Upper lobe of left lung (tissue), 6 donors: Measurements from ENCODE around the gene PTPRJ. TPM values are rescaled to one million over a fixed set of nuclear protein-coding genes. Genes with fewer than 3 reads are reported as not detected.

ENCODE experiments used
- ATAC-seq, 2 donors: fragments of 200-7000 bp; cut with Tn5 transposase; one replicate each; pipeline ENCODE4 v1.9.1; 2022; ENCODE audit warnings: mild to moderate bottlenecking in 2 of 2, moderate library complexity in 2 of 2; ENCODE audit not compliant: low FRiP score in 2 of 2
- DNase-seq, 2 donors: peaks; one replicate each; pipeline ENCODE4 v3.0.0-alpha.2; 2019 to 2020
- H3K27ac ChIP-seq, 4 donors: fragments of 200-600 bp; sonication (generic); one replicate each; pipeline ENCODE4 v1.5.1; 2016 to 2019
- H3K27me3 ChIP-seq, 4 donors: fragments of 200-600 bp; sonication (generic); one replicate each; pipeline ENCODE4 v1.5.1; 2017 to 2019
- H3K36me3 ChIP-seq, 4 donors: fragments of 200-600 bp; sonication (generic); one replicate each; pipeline ENCODE4 v1.5.1; 2016 to 2019
- H3K4me1 ChIP-seq, 4 donors: fragments of 200-600 bp; sonication (generic); one replicate each; pipeline ENCODE4 v1.5.1; 2018 to 2019
- H3K4me3 ChIP-seq, 4 donors: fragments of 200-600 bp; sonication (generic); one replicate each; pipeline ENCODE4 v1.5.1; 2017 to 2019; ENCODE audit warnings: mild to moderate bottlenecking in 2 of 4, moderate library complexity in 1 of 4
- H3K9me3 ChIP-seq, 4 donors: fragments of 200-600 bp; sonication (generic); one replicate each; pipeline ENCODE4 v1.5.1; 2018 to 2019
- EP300 ChIP-seq, 4 donors: sonication (generic); formaldehyde crosslinking; IDR thresholded peaks; one replicate each; pipeline ENCODE4 v1.5.1; 2017; ENCODE audit warnings: antibody characterized with exemption in 4 of 4, control low read depth in 2 of 4
- POLR2A ChIP-seq, 4 donors: fragments of 450-650 bp; IDR thresholded peaks; one replicate each; pipeline ENCODE4 v1.5.1; 2016 to 2017; ENCODE audit warnings: antibody characterized with exemption in 4 of 4, mild to moderate bottlenecking in 2 of 4
- POLR2AphosphoS5 ChIP-seq, 2 donors: sonication (generic); formaldehyde crosslinking; IDR thresholded peaks; one replicate each; pipeline ENCODE4 v1.5.1; 2017; ENCODE audit warnings: antibody characterized with exemption in 2 of 2
- WGBS, 2 donors: methylation state at CpG; one replicate each; pipeline ENCODE4 v1.1.5; 2017 to 2018; 5-methylcytosine and 5-hydroxymethylcytosine counted together
- total RNA-seq, 6 donors: library from RNA; depleted of rRNA in 4 of 6; stranded (reverse); fragments of >200 nt in 4 of 6; gene quantifications; one replicate each; pipeline versions ENCODE4 v1.1.0 to v1.2.1, GENCODE V29; 2016 to 2021
- TF ChIP-seq, protein P1 (sequence below), 6 experiments: fragments of 450-650 bp in 4 of 6; fragments of 200-600 bp in 2 of 6; sonication (generic) in 2 of 6; IDR thresholded peaks; one replicate each; pipeline ENCODE4 v1.5.1; 2016 to 2019; ENCODE audit warnings: antibody characterized with exemption in 6 of 6
- donor health status: DM: no; HTN: no; CAD: no; lungs with moderate emphysema.
- donor health status: DM: no; HTN: yes; CAD: no; lungs with severe emphysema.

PTPRJ gene
- total RNA-seq, 6 donors from 2014 or later: 17.9 to 50.4 (median 32.9) TPM

DNA sequence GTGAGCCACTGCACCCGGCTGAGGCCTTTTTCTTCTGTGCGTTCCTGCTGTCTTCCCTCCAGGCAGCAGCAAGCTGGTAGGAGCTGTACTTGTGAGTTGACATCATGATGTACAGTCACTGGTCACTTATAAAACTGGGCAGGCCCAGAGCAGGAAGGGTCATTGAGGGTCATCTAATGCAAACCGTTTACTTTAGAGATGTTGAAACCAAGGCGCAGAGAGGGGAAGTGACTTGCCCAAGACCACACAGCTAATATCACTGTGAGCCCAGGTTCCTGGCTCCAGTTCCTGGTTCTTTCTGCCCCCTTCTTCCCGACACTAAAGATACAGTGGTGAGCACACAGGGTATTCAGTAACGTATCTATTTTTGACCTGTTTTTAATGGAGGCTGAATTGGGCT is 27.3 kb downstream of the PTPRJ start:
- peak overlapping the region; percentile 54 to 80 (median 70) for H3K27ac ChIP-seq
- DNase-seq: peak in 1 of 2 donors; percentile 80
- no peak overlapping the region for H3K4me3 ChIP-seq
- WGBS, 2 donors: 56 to 59% methylated on average over 5 to 6 of the region's 6 CpGs
- no peaks in the 10 kb centered on the region for H3K36me3 ChIP-seq
- no peaks in the 10 kb centered on the region for H3K9me3 ChIP-seq
- TF ChIP-seq POLR2AphosphoS5 (IDR thresholded peaks at IDR 0.05) (peak; percentile 33 to 78), POLR2A (IDR thresholded peaks at IDR 0.05) (peak in 1 of 4 donors; percentile 25), EP300 (IDR thresholded peaks at IDR 0.05) (no peak)
- TF ChIP-seq, protein P1, sequence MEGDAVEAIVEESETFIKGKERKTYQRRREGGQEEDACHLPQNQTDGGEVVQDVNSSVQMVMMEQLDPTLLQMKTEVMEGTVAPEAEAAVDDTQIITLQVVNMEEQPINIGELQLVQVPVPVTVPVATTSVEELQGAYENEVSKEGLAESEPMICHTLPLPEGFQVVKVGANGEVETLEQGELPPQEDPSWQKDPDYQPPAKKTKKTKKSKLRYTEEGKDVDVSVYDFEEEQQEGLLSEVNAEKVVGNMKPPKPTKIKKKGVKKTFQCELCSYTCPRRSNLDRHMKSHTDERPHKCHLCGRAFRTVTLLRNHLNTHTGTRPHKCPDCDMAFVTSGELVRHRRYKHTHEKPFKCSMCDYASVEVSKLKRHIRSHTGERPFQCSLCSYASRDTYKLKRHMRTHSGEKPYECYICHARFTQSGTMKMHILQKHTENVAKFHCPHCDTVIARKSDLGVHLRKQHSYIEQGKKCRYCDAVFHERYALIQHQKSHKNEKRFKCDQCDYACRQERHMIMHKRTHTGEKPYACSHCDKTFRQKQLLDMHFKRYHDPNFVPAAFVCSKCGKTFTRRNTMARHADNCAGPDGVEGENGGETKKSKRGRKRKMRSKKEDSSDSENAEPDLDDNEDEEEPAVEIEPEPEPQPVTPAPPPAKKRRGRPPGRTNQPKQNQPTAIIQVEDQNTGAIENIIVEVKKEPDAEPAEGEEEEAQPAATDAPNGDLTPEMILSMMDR (IDR thresholded peaks at IDR 0.05): no peak
- peaks cover 36 to 64% (median 46%) of the 10 kb centered on the region in 4 donors for H3K4me1 ChIP-seq
- H3K27me3 ChIP-seq: no peaks in the 10 kb centered on the region
- ATAC-seq: peak; percentile 73 to 82

DNA sequence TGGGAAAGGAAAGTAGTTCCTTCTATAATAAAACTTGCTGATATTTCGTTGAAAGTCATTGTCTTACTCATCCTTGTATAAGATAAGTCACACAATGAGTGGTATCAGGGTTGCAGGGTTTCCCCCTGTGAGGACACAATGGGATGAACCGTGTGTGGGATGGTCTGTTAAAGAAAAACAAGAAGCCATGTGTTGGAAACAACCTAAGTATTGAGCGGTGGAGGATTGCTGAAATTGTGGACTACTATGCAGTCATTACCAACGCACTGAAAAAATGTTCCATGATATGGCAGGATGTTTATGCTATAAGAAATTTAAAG is 28.6 kb downstream of the PTPRJ start:
- Histone ChIP-seq H3K36me3 (no peaks in the 10 kb centered on the region), H3K4me1 (peaks cover 43 to 71% (median 54%) of the 10 kb centered on the region in 4 donors), H3K27me3 (no peaks in the 10 kb centered on the region), H3K4me3 (no peak overlapping the region), H3K9me3 (no peaks in the 10 kb centered on the region), H3K27ac (peak overlapping the region in 2 of 4 donors; percentile 54 to 80)
- WGBS, 2 donors: 74 to 81% methylated on average over 4 of the region's 4 CpGs
- TF ChIP-seq, protein P1 (IDR thresholded peaks at IDR 0.05): no peak
- TF ChIP-seq POLR2AphosphoS5 (IDR thresholded peaks at IDR 0.05) (no peak), POLR2A (IDR thresholded peaks at IDR 0.05) (no peak), EP300 (IDR thresholded peaks at IDR 0.05) (no peak)
- no peak for ATAC-seq
- no peak for DNase-seq

DNA sequence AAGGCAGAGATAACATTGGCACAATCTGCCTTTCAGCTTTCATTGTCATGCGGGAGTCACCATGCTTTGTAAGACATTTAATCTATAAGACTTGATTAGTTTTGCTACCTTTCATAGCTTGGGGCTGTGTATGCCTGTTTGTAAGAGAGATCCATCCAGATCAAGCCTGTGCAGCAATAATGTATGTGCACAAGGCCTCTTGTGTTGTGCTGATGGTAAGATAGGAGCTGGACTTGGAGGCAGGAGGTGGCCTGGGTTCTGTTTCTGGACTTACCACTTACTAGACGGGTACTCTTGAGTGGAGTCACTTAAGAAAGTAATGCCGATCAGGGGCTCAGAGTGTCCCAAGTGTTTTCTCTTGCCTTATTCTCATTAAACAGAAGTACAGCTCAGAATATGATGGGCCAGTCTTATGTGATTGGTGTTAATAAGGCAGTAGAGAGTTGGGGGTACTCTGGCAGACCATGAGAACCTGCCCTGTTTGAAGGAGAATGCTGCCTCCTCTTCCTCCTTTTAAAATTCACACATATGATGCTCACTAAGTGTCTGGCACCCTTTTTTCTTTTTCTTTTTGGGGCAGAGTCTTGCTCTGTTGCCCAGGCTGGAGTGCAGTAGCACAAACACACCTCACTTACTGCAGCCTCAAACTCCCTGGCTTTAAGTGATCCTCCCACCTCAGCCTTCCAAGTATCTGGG is 30.9 kb downstream of the PTPRJ start:
- WGBS, 2 donors: 75 to 87% methylated on average over 3 of the region's 3 CpGs
- Histone ChIP-seq H3K27ac (peak overlapping the region; percentile 31 to 76 (median 44)), H3K9me3 (no peaks in the 10 kb centered on the region), H3K4me3 (no peak overlapping the region), H3K36me3 (no peaks in the 10 kb centered on the region), H3K27me3 (no peaks in the 10 kb centered on the region), H3K4me1 (peaks cover 38 to 70% (median 44%) of the 10 kb centered on the region in 4 donors)
- DNase-seq (no peak), ATAC-seq (no peak)
- TF ChIP-seq POLR2AphosphoS5 (IDR thresholded peaks at IDR 0.05) (no peak), EP300 (IDR thresholded peaks at IDR 0.05) (no peak), POLR2A (IDR thresholded peaks at IDR 0.05) (no peak)
- TF ChIP-seq, protein P1 (IDR thresholded peaks at IDR 0.05): no peak

DNA sequence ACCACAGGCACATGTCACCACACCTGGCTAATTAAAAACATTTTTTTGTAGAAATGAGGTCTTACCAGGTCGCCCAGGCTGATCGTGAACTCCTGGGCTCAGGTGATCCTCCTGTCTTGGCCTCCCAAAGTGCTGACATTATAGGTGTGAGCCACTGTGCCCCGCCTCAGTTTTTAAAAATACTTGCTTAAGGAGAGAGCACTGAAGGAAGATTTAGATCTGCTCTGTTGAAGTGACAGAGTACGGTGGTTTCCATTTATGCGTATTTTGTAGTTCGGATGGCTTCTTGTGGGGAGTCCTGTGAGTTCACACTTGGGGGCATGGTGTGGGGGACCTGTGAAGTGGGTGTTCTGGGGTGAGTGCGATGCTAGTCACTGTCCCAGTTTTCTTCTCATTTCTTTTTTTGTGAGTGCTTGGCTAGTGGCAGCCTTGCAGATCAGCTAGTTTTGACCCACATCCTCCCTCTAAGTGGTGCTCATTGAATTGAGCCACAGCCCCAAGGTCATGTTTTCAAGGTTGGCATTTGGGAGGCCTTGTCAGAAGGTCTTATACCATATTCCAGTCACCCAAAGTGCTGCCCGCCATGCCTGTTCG is 31.5 kb downstream of the PTPRJ start:
- no peak for TF ChIP-seq EP300 (IDR thresholded peaks at IDR 0.05)
- no peak for TF ChIP-seq POLR2AphosphoS5 (IDR thresholded peaks at IDR 0.05)
- H3K27me3 ChIP-seq: no peaks in the 10 kb centered on the region
- WGBS, 2 donors: 88 to 89% methylated on average over 9 of the region's 9 CpGs
- no peaks in the 10 kb centered on the region for H3K36me3 ChIP-seq
- peaks cover 37 to 65% (median 42%) of the 10 kb centered on the region in 4 donors for H3K4me1 ChIP-seq
- H3K4me3 ChIP-seq: no peak overlapping the region
- DNase-seq: no peak
- H3K9me3 ChIP-seq: no peaks in the 10 kb centered on the region
- H3K27ac ChIP-seq: peak overlapping the region; percentile 31 to 76 (median 60)
- no peak for ATAC-seq

DNA sequence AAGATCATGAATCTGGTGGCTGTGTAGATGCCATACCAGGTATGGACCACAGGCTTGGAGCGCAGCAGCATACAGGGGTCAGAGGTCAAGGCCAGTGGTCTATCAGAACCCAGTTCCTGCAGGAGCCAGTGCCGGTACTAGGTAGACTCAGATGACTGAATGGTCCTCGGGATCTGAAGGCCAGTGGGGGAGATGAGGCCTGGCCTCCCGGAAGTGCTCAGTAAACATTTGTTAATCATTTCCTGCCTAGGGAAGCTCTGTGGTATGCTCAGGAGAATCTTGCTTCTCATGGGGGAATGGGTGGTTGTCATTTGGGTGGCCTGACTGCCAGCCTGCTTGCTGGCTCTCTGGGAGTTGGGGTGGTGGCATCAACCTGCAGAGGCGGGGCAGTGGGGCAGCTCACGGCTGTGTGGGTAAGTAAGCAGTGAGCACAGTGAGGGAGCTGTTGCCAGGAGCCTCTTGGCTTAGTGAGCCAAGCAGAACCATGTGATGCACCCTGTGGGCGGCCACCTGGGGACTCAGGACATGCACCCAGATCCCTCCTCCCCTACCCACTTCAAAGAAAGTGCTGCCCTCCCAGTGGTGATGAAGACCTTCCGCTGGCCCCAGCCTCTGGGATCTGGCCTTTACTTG is 33.0 kb downstream of the PTPRJ start:
- peak; percentile 43 to 73 for DNase-seq
- Histone ChIP-seq H3K36me3 (no peaks in the 10 kb centered on the region), H3K4me1 (peaks cover 44 to 68% (median 51%) of the 10 kb centered on the region in 4 donors), H3K27ac (peak overlapping the region; percentile 69 to 76 (median 74)), H3K9me3 (no peaks in the 10 kb centered on the region), H3K27me3 (no peaks in the 10 kb centered on the region), H3K4me3 (no peak overlapping the region)
- ATAC-seq: peak; percentile 6 to 57
- WGBS, 2 donors: 36 to 47% methylated on average over 5 to 7 of the region's 8 CpGs
- TF ChIP-seq, protein P1 (IDR thresholded peaks at IDR 0.05): no peak
- TF ChIP-seq EP300 (IDR thresholded peaks at IDR 0.05): no peak
- peak in 1 of 4 donors; percentile 19 for TF ChIP-seq POLR2A (IDR thresholded peaks at IDR 0.05)
- TF ChIP-seq POLR2AphosphoS5 (IDR thresholded peaks at IDR 0.05): no peak
